ENCODE measurements around the gene PHYKPL.
A peak's percentile ranks its signal among the peaks of the same experiment; 100 is the strongest.

Gene PHYKPL

DNA sequence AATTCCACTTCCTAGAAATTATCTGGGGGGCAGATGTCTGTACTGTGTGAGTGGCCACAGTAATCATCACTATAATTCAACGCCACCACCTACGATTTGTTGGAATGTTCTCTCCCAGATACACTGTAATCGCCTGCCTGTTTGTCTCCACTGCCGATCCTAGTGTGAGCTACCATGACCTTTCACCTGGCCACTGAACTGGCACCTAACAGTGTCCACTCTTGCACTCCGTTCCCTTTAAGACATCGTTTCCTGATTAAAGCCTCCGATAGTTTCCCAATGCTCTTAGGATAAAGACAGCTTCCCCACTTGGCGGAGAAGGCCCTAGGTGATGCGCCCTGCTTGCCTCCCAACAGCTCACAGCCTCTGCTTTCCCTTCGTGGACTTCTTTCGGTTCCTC is 4.0 kb downstream of the PHYKPL start:
- Mint-ChIP-seq H3K27ac (no peak overlapping the region), H3K9me3 (no peaks in the 10 kb centered on the region), H3K36me3 (ENCODE audit: low read depth) (peaks cover 69% of the 10 kb centered on the region), H3K27me3 (no peaks in the 10 kb centered on the region), H3K4me3 (no peak overlapping the region), H3K4me1 (ENCODE audit: low read depth) (peaks cover 45% of the 10 kb centered on the region)

DNA sequence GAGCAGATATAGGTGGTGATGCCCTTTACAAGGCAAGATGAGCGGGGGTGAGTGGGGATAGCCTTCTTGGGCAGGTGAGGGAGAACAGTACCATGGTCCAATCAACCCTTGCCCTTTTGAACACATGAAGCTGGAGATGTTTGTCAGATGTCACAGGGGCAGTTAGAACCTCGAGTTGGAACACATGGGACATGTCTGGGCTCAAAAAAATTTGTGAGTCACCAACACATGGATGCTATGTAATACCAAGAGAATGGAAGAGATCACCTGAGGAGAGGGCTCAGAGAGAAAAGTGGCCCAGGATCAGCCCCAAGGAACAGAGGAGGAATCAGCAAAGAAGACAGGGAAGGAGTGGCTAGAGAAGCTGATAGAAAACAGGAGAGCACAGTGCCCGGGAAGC is 4.7 kb downstream of the PHYKPL start:
- peak overlapping the region; percentile 54 for H3K27ac Mint-ChIP-seq
- H3K9me3 Mint-ChIP-seq, result no peaks in the 10 kb centered on the region
- H3K4me1 Mint-ChIP-seq (ENCODE audit: low read depth), result peaks cover 46% of the 10 kb centered on the region
- peaks cover 75% of the 10 kb centered on the region for H3K36me3 Mint-ChIP-seq (ENCODE audit: low read depth)
- H3K4me3 Mint-ChIP-seq, result no peak overlapping the region
- H3K27me3 Mint-ChIP-seq, result no peaks in the 10 kb centered on the region

DNA sequence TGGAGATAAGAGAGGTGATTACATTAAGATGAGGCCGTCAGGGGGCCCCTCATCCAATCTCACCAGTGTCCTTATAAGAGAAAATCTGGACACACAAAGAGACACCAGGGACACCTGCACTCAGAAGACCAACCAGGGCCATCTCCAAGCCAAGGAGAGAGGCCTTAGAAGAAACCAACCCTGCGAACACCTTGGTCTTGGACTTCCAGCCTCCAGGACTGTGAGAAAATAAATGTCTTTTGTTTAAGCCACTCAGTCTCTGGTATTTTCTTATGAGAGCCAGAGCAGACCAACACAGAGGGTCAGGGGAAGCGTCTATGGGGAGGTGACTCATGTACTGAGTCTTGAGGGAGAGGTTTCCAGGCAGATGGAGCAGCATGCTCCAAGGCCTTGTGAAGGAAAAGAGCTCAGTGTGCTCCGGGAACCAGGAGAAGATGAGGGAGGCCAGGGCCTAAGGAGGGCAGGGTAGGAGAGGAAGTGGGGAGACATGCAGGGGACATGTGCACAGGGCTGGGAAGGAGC is 5.4 kb downstream of the PHYKPL start:
- peaks cover 75% of the 10 kb centered on the region for H3K36me3 Mint-ChIP-seq (ENCODE audit: low read depth)
- H3K27me3 Mint-ChIP-seq, result no peaks in the 10 kb centered on the region
- peak overlapping the region; percentile 54 for H3K27ac Mint-ChIP-seq
- no peaks in the 10 kb centered on the region for H3K9me3 Mint-ChIP-seq
- peaks cover 47% of the 10 kb centered on the region for H3K4me1 Mint-ChIP-seq (ENCODE audit: low read depth)
- no peak overlapping the region for H3K4me3 Mint-ChIP-seq

DNA sequence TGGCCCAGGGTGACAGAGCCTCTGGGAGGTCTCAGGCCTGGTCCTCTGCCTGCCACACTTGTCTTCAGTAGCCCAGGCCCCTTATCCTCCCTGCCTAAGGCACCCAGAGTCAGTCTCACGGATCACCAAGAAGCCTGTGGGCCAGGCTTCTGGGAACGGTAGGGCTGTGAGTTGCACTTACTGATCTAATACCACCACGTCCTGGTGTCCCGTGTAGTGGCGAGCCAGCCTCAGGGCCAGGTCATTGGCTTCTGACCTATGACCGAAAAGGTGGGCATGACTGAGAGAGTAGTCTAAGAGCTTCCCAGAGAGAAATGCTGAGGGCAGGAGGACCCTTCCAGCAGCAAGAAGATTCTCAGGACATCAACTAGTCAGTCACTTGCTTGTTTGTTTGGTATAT is 7.4 kb downstream of the PHYKPL start:
- Mint-ChIP-seq H3K36me3 (ENCODE audit: low read depth) (peaks cover 74% of the 10 kb centered on the region), H3K27me3 (no peaks in the 10 kb centered on the region), H3K27ac (no peak overlapping the region), H3K4me1 (ENCODE audit: low read depth) (peaks cover 41% of the 10 kb centered on the region), H3K9me3 (no peaks in the 10 kb centered on the region), H3K4me3 (no peak overlapping the region)

DNA sequence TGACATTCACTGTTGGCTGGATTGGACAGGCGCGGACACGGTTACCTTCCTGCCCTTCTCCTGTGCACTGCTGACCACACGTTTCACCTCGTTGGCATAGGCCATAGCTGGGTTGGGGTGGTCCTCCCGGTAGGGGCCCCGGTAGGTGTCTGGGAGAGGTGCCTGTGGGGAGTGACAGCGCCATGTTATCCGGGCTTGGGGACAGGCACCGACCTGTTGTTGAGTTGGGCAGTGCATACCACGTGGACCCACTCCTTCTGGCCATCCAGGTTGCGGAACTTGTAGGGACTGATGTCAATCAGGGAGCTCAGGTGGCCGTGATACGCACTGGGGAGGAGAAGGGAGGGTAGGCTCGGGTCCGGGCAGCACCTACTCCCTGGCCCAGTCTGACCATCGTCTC is 8.2 kb downstream of the PHYKPL start:
- no peak overlapping the region for H3K27ac Mint-ChIP-seq
- H3K4me3 Mint-ChIP-seq, result no peak overlapping the region
- H3K9me3 Mint-ChIP-seq, result no peaks in the 10 kb centered on the region
- H3K4me1 Mint-ChIP-seq (ENCODE audit: low read depth), result peaks cover 37% of the 10 kb centered on the region
- H3K36me3 Mint-ChIP-seq (ENCODE audit: low read depth), result peaks cover 73% of the 10 kb centered on the region
- H3K27me3 Mint-ChIP-seq, result no peaks in the 10 kb centered on the region

DNA sequence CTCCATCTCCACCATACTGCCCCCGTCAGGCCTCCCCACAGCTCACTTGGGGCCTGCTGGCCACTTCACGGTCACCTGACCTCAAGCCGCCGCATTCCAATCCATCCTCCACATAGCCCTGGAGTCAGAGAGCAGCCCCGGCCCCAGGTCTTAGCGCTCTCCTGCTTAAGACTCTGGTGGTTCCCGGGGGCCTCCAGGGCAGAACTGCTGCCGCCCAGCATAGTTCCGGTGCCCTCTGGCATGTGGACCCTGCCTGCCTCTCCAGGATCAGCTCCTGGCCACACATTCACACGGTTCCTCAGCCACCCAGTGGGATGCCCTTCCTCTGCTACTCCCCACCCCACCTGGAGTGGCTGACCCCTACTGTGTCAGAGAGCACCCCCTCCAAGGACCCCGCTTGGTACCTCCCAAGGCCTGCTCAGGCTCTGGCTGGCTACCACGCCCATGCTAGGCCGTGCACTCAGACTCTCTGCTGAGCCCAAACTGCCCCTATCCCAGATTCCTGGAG is 8.7 kb downstream of the PHYKPL start:
- H3K36me3 Mint-ChIP-seq (ENCODE audit: low read depth), result peaks cover 73% of the 10 kb centered on the region
- peaks cover 33% of the 10 kb centered on the region for H3K4me1 Mint-ChIP-seq (ENCODE audit: low read depth)
- H3K27me3 Mint-ChIP-seq, result no peaks in the 10 kb centered on the region
- H3K9me3 Mint-ChIP-seq, result no peaks in the 10 kb centered on the region
- H3K27ac Mint-ChIP-seq, result no peak overlapping the region
- H3K4me3 Mint-ChIP-seq, result no peak overlapping the region

DNA sequence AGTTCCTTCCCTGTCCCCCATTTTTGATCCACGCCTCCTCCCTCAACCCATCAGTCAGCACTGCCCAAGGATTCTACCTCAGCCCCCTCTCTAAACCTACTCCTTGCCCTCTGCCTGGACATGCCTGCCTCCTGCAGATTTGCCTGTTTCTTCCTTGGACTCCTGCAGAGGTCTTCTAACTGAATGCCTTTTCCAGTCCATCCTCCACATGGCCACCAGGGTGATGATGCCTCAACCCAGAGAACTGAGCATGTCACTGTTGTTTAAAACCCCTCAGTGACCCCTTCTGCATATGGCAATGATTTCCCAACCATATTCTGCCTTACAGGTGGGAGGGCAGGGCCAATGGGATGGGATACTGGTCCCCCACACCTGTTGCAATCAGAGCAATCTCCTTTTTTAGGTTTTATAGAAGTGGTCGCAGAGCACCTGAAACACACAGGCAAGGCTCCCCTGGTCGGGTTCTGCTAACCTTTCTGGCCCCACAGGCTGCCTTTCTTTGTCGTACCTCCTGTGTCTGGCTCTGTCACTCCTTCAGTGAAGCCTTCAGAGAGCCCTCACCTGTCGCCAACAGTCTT is 9.3 kb downstream of the PHYKPL start:
- Mint-ChIP-seq H3K27me3 (no peaks in the 10 kb centered on the region), H3K4me1 (ENCODE audit: low read depth) (peaks cover 27% of the 10 kb centered on the region), H3K4me3 (no peak overlapping the region), H3K36me3 (ENCODE audit: low read depth) (peaks cover 74% of the 10 kb centered on the region), H3K9me3 (no peaks in the 10 kb centered on the region), H3K27ac (no peak overlapping the region)

DNA sequence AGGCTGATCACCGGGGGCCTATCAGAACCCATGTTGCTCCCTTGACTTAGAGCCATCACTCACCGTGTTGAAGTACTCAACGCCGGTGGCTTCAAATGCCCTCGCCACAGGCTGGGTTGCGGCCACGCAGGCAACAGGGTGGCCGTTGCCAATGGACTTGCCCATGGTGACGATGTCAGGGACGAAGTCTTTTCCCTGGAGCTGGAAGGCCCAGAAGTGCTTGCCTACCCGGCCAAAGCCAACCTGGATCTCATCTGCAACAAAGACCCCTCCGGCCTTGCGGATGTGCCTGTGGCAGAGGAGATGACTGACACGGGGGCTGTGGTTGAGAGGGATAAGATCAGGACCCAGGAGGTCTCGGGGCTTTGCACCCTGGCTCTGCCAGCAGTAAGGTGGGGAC is 10.3 kb downstream of the PHYKPL start:
- H3K36me3 Mint-ChIP-seq (ENCODE audit: low read depth), result peaks cover 66% of the 10 kb centered on the region
- H3K27me3 Mint-ChIP-seq, result no peaks in the 10 kb centered on the region
- no peak overlapping the region for H3K4me3 Mint-ChIP-seq
- H3K27ac Mint-ChIP-seq, result no peak overlapping the region
- H3K9me3 Mint-ChIP-seq, result no peaks in the 10 kb centered on the region
- peaks cover 18% of the 10 kb centered on the region for H3K4me1 Mint-ChIP-seq (ENCODE audit: low read depth)

DNA sequence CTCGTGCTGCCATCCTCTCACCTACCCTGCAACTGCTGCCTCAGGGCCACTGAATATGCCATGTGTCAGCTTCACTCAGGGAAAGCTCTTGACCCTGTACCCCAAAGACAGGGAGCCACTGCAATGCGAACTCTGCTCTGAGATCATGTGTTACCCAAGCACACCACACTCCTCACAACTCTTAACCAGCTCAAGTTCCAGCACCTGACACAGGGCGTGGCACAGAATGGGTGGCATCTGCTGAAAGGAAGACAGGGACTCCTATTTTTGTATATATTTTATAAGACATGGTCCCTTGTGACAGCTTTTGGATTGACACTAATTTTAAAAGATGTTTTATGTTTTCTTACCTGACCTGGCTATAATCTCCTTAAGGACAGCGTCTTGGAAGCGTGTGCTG is 10.7 kb downstream of the PHYKPL start:
- peaks cover 15% of the 10 kb centered on the region for H3K4me1 Mint-ChIP-seq (ENCODE audit: low read depth)
- peaks cover 66% of the 10 kb centered on the region for H3K36me3 Mint-ChIP-seq (ENCODE audit: low read depth)
- no peak overlapping the region for H3K4me3 Mint-ChIP-seq
- no peaks in the 10 kb centered on the region for H3K27me3 Mint-ChIP-seq
- no peaks in the 10 kb centered on the region for H3K9me3 Mint-ChIP-seq
- H3K27ac Mint-ChIP-seq, result peak overlapping the region; percentile 38

DNA sequence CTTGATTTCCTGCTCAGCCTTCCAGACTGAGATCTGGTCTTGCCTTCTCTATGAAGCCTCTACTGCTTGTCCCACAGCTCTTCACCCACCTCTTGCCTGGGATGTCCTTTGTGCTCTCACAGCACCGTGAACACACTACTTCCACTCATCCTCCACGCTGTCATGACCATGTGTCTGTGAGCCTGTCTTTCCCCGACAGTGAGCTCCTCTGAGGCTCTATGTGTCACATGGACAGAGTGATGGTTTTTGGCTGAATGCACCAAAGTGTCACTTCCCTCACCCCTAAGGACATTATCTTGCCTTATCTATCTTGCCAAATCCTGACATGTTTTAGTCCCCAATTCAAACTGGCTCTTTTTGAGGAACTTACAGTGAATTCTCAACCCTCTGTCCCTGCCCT is 11.3 kb downstream of the PHYKPL start:
- Mint-ChIP-seq H3K9me3 (no peaks in the 10 kb centered on the region), H3K27ac (peak overlapping the region; percentile 38), H3K36me3 (ENCODE audit: low read depth) (peaks cover 67% of the 10 kb centered on the region), H3K4me1 (ENCODE audit: low read depth) (peaks cover 15% of the 10 kb centered on the region), H3K4me3 (no peak overlapping the region), H3K27me3 (no peaks in the 10 kb centered on the region)

DNA sequence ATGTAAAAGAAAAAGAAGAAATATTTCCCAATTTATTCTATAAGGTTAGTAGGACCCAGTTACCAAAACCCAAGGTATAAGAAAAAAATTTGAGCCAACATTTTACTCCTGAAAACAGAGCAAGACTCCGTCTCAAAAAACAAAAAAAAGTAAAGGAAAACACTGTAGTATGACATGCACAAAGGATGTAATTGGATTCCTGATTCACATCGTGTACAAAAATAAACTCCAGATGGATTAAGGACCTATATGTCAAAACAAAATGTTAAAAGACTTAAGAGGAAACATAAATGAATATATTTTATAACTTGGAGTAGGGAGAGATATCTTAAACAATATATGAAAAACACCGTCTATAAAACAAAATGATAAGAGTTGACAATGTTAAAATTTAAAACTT is 13.8 kb downstream of the PHYKPL start:
- peaks cover 15% of the 10 kb centered on the region for H3K4me1 Mint-ChIP-seq (ENCODE audit: low read depth)
- no peak overlapping the region for H3K4me3 Mint-ChIP-seq
- no peak overlapping the region for H3K27ac Mint-ChIP-seq
- peaks cover 61% of the 10 kb centered on the region for H3K36me3 Mint-ChIP-seq (ENCODE audit: low read depth)
- H3K9me3 Mint-ChIP-seq, result no peaks in the 10 kb centered on the region
- no peaks in the 10 kb centered on the region for H3K27me3 Mint-ChIP-seq

DNA sequence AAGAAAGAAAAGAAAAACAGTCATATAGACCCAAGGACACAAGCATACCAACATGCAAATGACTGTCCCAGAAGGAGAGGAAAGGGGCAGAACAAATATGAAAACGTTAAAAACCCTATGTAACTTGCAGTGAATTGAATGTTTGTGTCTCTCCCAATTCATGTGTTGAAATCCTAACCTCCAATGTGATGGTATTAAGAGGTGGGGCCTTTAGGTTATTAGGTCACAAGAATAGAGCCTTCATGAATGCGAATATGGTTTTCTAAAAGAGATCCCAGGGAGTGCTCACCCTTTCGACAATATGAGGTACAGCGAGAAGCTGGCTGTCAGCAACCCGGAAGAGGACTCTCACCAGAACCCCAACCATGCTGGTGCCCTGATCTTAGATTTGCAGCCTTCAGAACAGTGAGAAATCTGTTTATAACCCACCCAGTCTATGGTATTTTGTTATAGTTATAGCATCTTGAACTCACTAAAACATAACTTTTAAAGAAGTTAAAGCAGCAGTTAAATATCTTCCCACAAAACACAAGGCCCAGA is 14.3 kb downstream of the PHYKPL start:
- Mint-ChIP-seq H3K4me3 (no peak overlapping the region), H3K4me1 (ENCODE audit: low read depth) (peaks cover 18% of the 10 kb centered on the region), H3K9me3 (no peaks in the 10 kb centered on the region), H3K27me3 (no peaks in the 10 kb centered on the region), H3K36me3 (ENCODE audit: low read depth) (peaks cover 62% of the 10 kb centered on the region), H3K27ac (no peak overlapping the region)

DNA sequence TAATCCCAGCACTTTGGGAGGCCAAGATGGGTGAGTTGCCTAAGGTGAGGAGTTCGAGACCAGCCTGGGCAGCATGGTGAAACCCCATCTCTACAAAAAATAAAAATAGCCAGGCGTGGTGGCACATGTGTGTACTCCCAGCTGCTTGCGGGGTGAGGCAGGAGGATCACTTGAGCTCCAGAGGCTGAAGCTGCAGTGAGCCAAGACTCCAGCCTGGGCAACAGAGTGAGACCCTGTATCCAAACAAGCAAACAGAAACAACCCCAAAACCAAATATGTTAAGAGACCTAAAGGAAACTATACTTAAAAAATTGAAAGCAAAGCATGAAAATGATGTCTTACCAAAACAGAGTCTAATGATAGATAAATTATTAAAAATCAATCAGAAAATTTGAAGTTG is 15.8 kb downstream of the PHYKPL start:
- H3K4me3 Mint-ChIP-seq, result no peak overlapping the region
- no peaks in the 10 kb centered on the region for H3K9me3 Mint-ChIP-seq
- peaks cover 15% of the 10 kb centered on the region for H3K4me1 Mint-ChIP-seq (ENCODE audit: low read depth)
- no peaks in the 10 kb centered on the region for H3K27me3 Mint-ChIP-seq
- peaks cover 65% of the 10 kb centered on the region for H3K36me3 Mint-ChIP-seq (ENCODE audit: low read depth)
- H3K27ac Mint-ChIP-seq, result no peak overlapping the region

DNA sequence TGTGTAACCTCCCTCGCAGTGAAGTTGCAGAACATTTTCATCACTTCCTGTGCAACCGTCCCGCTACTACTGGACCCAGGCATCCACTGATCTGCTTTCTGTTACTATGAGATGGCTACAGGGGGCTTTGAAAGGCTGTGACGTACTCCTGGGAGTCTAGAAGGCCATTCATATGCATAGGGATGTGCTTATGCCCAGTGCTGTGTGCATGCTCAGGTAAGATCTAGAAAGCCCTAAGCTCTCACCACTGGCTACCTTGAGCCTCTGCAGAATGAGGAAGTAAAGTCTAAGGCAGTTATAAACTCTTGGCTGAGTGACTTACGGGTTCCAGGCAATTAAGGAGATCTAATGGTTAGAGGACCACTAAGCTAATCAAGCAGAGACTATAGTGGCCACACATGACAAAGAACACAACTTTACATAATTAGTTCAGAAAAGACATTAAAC is 16.5 kb downstream of the PHYKPL start:
- Mint-ChIP-seq H3K36me3 (ENCODE audit: low read depth) (peaks cover 64% of the 10 kb centered on the region), H3K4me3 (no peak overlapping the region), H3K4me1 (ENCODE audit: low read depth) (peaks cover 11% of the 10 kb centered on the region), H3K27ac (peak overlapping the region; percentile 43), H3K27me3 (no peaks in the 10 kb centered on the region), H3K9me3 (no peaks in the 10 kb centered on the region)

DNA sequence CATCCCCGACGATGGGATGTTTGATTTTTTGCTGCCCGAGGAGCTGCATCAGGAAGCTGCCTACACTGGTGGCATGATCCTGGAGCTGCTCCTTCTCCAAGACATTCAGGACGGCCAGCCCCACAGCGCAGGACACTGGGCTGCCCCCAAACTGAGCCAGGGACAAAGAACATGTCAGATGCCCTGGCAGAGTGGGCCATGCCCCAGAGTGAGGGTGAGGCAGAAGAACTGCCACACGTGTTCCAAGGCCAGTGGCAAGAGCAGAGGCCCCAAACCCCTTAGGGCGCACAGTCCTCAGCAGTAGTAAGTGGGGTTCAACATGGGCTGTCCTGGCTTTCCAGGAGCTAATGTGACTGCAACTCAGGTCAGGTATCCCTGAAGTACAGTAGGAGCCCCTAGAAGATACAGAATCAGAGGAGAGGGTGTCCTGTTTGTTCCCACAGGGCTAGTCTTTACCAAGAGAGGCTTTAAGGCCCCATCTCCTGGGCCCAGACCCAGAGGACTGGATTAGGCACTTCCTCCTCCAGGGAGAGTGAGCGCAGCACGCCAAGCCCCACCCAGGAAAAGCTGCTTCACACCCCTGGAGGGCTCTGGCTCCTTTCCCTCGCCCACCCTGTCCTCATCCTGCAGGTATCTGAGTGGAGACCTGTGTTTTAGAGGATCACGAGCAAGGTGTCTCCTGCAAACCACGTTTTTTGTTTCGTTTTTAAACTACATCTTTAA is 17.2 kb downstream of the PHYKPL start:
- H3K9me3 Mint-ChIP-seq, result no peaks in the 10 kb centered on the region
- H3K36me3 Mint-ChIP-seq (ENCODE audit: low read depth), result peaks cover 65% of the 10 kb centered on the region
- H3K27me3 Mint-ChIP-seq, result no peaks in the 10 kb centered on the region
- no peak overlapping the region for H3K4me3 Mint-ChIP-seq
- H3K27ac Mint-ChIP-seq, result peak overlapping the region; percentile 43
- peaks cover 11% of the 10 kb centered on the region for H3K4me1 Mint-ChIP-seq (ENCODE audit: low read depth)
